ENCODE measurements around the gene JOSD2. TPM values are rescaled to one million over a fixed set of nuclear protein-coding genes. Genes with fewer than 3 reads are reported as not detected.

JOSD2 gene
- total RNA-seq, 4 donors from 2014 or later = 31.3 to 59.4 (median 42.9) TPM

DNA sequence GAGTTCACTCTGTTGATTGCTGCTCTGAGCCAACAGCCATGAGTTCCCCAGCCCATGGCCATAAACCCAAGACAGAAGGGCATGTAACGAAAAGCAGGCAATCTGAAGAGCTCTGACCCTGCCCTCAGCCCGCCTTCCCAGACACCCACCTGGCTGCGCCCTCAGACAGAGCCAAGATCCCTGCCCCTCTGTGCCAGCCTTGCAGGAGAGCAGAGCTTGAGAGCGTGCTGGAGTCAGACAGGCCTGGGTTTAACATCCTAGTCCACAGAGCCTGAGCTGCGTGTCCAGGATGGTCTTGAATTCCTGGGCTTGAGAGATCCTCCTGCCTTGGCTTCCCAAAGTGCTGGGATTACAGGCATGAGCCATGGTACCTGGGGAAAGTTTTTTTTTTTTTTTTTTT, 53.7 kb downstream of the JOSD2 start:
- intact Hi-C loops (cut with DNase I) = no loop called here
- Histone ChIP-seq H3K27me3 (peaks cover 0 to 58% (median 20%) of the 10 kb centered on the region in 4 donors), H3K4me3 (no peak overlapping the region), H3K27ac (replicated peaks in 1 of 4) (no peak overlapping the region), H3K4me1 (no peaks in the 10 kb centered on the region), H3K9me3 (no peaks in the 10 kb centered on the region), H3K36me3 (no peaks in the 10 kb centered on the region)
- TF ChIP-seq POLR2AphosphoS5 (IDR thresholded peaks at IDR 0.05) = no peak
- no peak for TF ChIP-seq POLR2A (IDR thresholded peaks at IDR 0.05; ENCODE audit: low read depth)
- no peak for TF ChIP-seq EP300 (IDR thresholded peaks at IDR 0.05)
- TF ChIP-seq, protein P1, sequence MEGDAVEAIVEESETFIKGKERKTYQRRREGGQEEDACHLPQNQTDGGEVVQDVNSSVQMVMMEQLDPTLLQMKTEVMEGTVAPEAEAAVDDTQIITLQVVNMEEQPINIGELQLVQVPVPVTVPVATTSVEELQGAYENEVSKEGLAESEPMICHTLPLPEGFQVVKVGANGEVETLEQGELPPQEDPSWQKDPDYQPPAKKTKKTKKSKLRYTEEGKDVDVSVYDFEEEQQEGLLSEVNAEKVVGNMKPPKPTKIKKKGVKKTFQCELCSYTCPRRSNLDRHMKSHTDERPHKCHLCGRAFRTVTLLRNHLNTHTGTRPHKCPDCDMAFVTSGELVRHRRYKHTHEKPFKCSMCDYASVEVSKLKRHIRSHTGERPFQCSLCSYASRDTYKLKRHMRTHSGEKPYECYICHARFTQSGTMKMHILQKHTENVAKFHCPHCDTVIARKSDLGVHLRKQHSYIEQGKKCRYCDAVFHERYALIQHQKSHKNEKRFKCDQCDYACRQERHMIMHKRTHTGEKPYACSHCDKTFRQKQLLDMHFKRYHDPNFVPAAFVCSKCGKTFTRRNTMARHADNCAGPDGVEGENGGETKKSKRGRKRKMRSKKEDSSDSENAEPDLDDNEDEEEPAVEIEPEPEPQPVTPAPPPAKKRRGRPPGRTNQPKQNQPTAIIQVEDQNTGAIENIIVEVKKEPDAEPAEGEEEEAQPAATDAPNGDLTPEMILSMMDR (IDR thresholded peaks at IDR 0.05) = no peak
- WGBS = 92% methylated on average over 5 of the region's 5 CpGs
- no peak for DNase-seq (ENCODE audit: extremely low spot score)

Other genes with a start within 250 kb of the JOSD2 start
- gene KCNC3, start 181.8 kb downstream of the JOSD2 start, total RNA-seq = under 1 TPM; 0.32 to 0.69 (median 0.37) TPM
- 1 to 10 TPM in 2 of 4 donors, under 1 TPM in 2; 0.17 to 3.7 (median 0.81) TPM for gene NAPSA, start 145.6 kb downstream of the JOSD2 start, total RNA-seq
- gene NR1H2, start 134.7 kb downstream of the JOSD2 start, total RNA-seq = 100 to 1,000 TPM; 123 to 224 (median 191) TPM
- 10 to 100 TPM in 3 of 4 donors, 1 to 10 TPM in 1; 8.8 to 18.0 (median 11.6) TPM for gene POLD1, start 126.8 kb downstream of the JOSD2 start, total RNA-seq
- gene SPIB, start 92.3 kb downstream of the JOSD2 start, total RNA-seq = under 1 TPM in 1 of 4 donors, not detected in 3; 0.17 TPM
- gene MYBPC2, start 78.3 kb downstream of the JOSD2 start, total RNA-seq = not detected
- 10 to 100 TPM; 41.1 to 79.1 (median 59.7) TPM for gene EMC10, start 34.7 kb downstream of the JOSD2 start, total RNA-seq
- gene GARIN5A, start 34.3 kb downstream of the JOSD2 start, total RNA-seq = under 1 TPM in 2 of 4 donors, not detected in 2; 0.32 to 0.52 TPM
- gene ASPDH, start 2.7 kb upstream of the JOSD2 start, total RNA-seq = 1 to 10 TPM in 1 of 4 donors, not detected in 3; 1.6 TPM
- gene LRRC4B, start 57.2 kb upstream of the JOSD2 start, total RNA-seq = 10 to 100 TPM in 1 of 4 donors, 1 to 10 TPM in 3; 3.7 to 12.5 (median 6.7) TPM
- 1 to 10 TPM in 1 of 4 donors, under 1 TPM in 2, not detected in 1; 0.17 to 1.2 (median 0.71) TPM for gene SYT3, start 128.7 kb upstream of the JOSD2 start, total RNA-seq
- 1 to 10 TPM in 1 of 4 donors, not detected in 3; 1.1 TPM for gene C19orf81, start 138.3 kb upstream of the JOSD2 start, total RNA-seq
- gene SHANK1, start 208.6 kb upstream of the JOSD2 start, total RNA-seq = under 1 TPM in 3 of 4 donors, not detected in 1; 0.11 to 0.42 (median 0.39) TPM
- 10 to 100 TPM in 3 of 4 donors, 1 to 10 TPM in 1; 8.3 to 15.4 (median 11.1) TPM for gene CLEC11A, start 212.2 kb upstream of the JOSD2 start, total RNA-seq

Data from esophagus muscularis mucosa (tissue), 4 donors.